ENCODE results near the gene MYO3B. TPM values are rescaled to one million over a fixed set of nuclear protein-coding genes. Genes with fewer than 3 reads are reported as not detected.

MYO3B gene
- polyA plus RNA-seq, 1 experiment = 0.10 TPM

- H3K27me3 ChIP-seq (ENCODE audit: control insufficient read depth, insufficient read depth, low read length) = no peaks in the 10 kb centered on the region
- no peak overlapping the region for H3K27ac ChIP-seq (ENCODE audit: low read depth, low read length)
- no peak for TF ChIP-seq CTCF (IDR thresholded peaks at IDR 0.05; ENCODE audit: low read depth, low read length)
- POLR2A ChIA-PET = no interaction called here
- CTCF ChIA-PET = no interaction called here
- H3K4me3 ChIP-seq (ENCODE audit: low read depth, low read length) = no peak overlapping the region
- H3K9me3 ChIP-seq (ENCODE audit: control insufficient read depth, insufficient read depth, low read length) = no peaks in the 10 kb centered on the region
- no peak for DNase-seq (ENCODE audit: low read depth, low spot score)
Measured at GRCh38 chr2:170180031-170180566, 2.2 kb downstream of the MYO3B start.

- CTCF ChIA-PET = no interaction called here
- H3K27me3 ChIP-seq (ENCODE audit: control insufficient read depth, insufficient read depth, low read length) = no peaks in the 10 kb centered on the region
- no peak overlapping the region for H3K27ac ChIP-seq (ENCODE audit: low read depth, low read length)
- no peak overlapping the region for H3K4me3 ChIP-seq (ENCODE audit: low read depth, low read length)
- no peak for DNase-seq (ENCODE audit: low read depth, low spot score)
- POLR2A ChIA-PET = no interaction called here
- TF ChIP-seq CTCF (IDR thresholded peaks at IDR 0.05; ENCODE audit: low read depth, low read length) = no peak
- H3K9me3 ChIP-seq (ENCODE audit: control insufficient read depth, insufficient read depth, low read length) = no peaks in the 10 kb centered on the region
Measured at GRCh38 chr2:170181602-170182001, 3.7 kb downstream of the MYO3B start.

DNA sequence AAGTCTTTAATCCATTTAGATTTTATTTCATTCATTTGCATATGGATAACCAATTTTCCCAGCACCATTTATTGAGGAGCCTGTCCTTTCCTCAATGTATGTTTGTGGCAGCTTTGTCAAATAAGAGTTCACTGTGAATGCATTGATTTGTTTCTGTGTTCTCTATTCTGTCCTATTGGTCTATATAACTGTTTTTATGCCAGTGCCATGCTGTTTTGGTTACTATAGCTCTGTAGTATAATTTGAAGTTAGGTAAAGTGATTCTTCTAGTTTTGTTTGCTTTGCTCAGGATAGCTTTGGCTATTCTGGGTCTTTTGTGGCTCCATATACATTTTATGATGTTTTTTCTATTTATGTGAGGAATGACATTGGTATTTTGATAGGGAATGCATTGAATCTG, 7.4 kb downstream of the MYO3B start:
- no peak overlapping the region for H3K27ac ChIP-seq (ENCODE audit: low read depth, low read length)
- H3K4me3 ChIP-seq (ENCODE audit: low read depth, low read length) = no peak overlapping the region
- TF ChIP-seq CTCF (IDR thresholded peaks at IDR 0.05; ENCODE audit: low read depth, low read length) = no peak
- H3K27me3 ChIP-seq (ENCODE audit: control insufficient read depth, insufficient read depth, low read length) = no peaks in the 10 kb centered on the region
- POLR2A ChIA-PET = no interaction called here
- CTCF ChIA-PET = no interaction called here
- H3K9me3 ChIP-seq (ENCODE audit: control insufficient read depth, insufficient read depth, low read length) = no peaks in the 10 kb centered on the region
- DNase-seq (ENCODE audit: low read depth, low spot score) = no peak

DNA sequence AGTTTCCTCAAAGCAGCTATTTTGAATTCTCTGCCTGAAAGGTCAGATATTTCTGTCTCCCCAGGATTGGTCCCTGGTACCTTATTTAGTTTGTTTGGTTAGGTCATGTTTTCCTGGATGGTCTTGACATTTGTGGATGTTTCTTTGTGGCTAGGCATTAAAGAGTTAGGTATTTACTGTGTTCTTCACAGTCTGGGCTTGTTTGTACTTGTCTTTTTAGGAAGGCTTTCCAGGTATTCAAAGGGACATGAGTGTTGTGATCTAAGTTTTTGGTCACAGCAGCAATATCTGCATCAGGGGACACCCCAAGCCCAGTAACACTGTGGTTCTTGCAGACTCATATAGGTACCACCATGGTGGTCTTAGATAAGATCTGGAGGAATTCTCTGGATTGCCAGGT, 11.8 kb downstream of the MYO3B start:
- no peak overlapping the region for H3K27ac ChIP-seq (ENCODE audit: low read depth, low read length)
- TF ChIP-seq CTCF (IDR thresholded peaks at IDR 0.05; ENCODE audit: low read depth, low read length) = no peak
- no peaks in the 10 kb centered on the region for H3K9me3 ChIP-seq (ENCODE audit: control insufficient read depth, insufficient read depth, low read length)
- no peak overlapping the region for H3K4me3 ChIP-seq (ENCODE audit: low read depth, low read length)
- no peaks in the 10 kb centered on the region for H3K27me3 ChIP-seq (ENCODE audit: control insufficient read depth, insufficient read depth, low read length)
- POLR2A ChIA-PET = no interaction called here
- DNase-seq (ENCODE audit: low read depth, low spot score) = no peak
- CTCF ChIA-PET = no interaction called here

GRCh38 chr2:170190172-170190571, 12.2 kb downstream of the MYO3B start:
- H3K27ac ChIP-seq (ENCODE audit: low read depth, low read length) = no peak overlapping the region
- peaks cover 1% of the 10 kb centered on the region for H3K27me3 ChIP-seq (ENCODE audit: control insufficient read depth, insufficient read depth, low read length)
- TF ChIP-seq CTCF (IDR thresholded peaks at IDR 0.05; ENCODE audit: low read depth, low read length) = no peak
- no peak overlapping the region for H3K4me3 ChIP-seq (ENCODE audit: low read depth, low read length)
- DNase-seq (ENCODE audit: low read depth, low spot score) = no peak
- CTCF ChIA-PET = no interaction called here
- no peaks in the 10 kb centered on the region for H3K9me3 ChIP-seq (ENCODE audit: control insufficient read depth, insufficient read depth, low read length)
- POLR2A ChIA-PET = no interaction called here
